H1 (cell line): Measurements from ENCODE around the gene CFAP74. TPM values are rescaled to one million over a fixed set of nuclear protein-coding genes. Genes with fewer than 3 reads are reported as not detected.

ENCODE experiments used
- CTCF ChIA-PET: fragments of 300-600 bp; sonication (Branson Sonifier 250); formaldehyde crosslinking; loops from one replicate; lab custom pipeline; 2021; ENCODE audit not compliant: partially characterized antibody; lab: Charles Lee
- POLR2A ChIA-PET: fragments of 300-600 bp; sonication (Branson Sonifier 250); formaldehyde crosslinking; loops from one replicate; lab custom pipeline; 2021; ENCODE audit warnings: inconsistent platforms; ENCODE audit not compliant: partially characterized antibody; lab: Charles Lee
- DNase-seq, 2 experiments: peaks; one replicate each; pipeline versions ENCODE4 v3.0.0 to v3.0.0-alpha.2; 2010 to 2022; ENCODE audit warnings: low spot score in 2 of 2, low read depth in 1 of 2, mixed read lengths in 1 of 2
- FAIRE-seq: peaks from 2 replicates; lab custom pipeline; 2011; peaks lifted over from hg19 to GRCh38; lab: Jason Lieb, UNC
- H2AFZ ChIP-seq: 2 replicates; pipeline ENCODE4 v1.8.1; 2012; ENCODE audit warnings: low read length, inconsistent platforms
- H2AK5ac ChIP-seq: 2 replicates; pipeline ENCODE4 v1.6.1; 2013; ENCODE audit warnings: low read depth, low read length
- H2BK120ac ChIP-seq: replicated peaks from 2 replicates; pipeline ENCODE3; 2013; ENCODE audit warnings: low read depth, low read length, inconsistent platforms
- H2BK12ac ChIP-seq: 2 replicates; pipeline ENCODE4 v1.6.1; 2013; ENCODE audit warnings: low read depth, low read length
- H2BK15ac ChIP-seq: 2 replicates; pipeline ENCODE4 v1.6.1; 2013; ENCODE audit warnings: low read length
- H2BK20ac ChIP-seq: 2 replicates; pipeline ENCODE4 v1.6.1; 2013; ENCODE audit warnings: low read length
- H2BK5ac ChIP-seq: 2 replicates; pipeline ENCODE4 v1.6.1; 2013; ENCODE audit warnings: low read depth, low read length
- H3K14ac ChIP-seq: 2 replicates; pipeline ENCODE4 v1.6.1; 2013; ENCODE audit warnings: inconsistent platforms; ENCODE audit not compliant: insufficient read length
- H3K18ac ChIP-seq: 2 replicates; pipeline ENCODE4 v1.6.1; 2013; ENCODE audit warnings: low read length; ENCODE audit errors: extremely low read depth
- H3K23ac ChIP-seq: 2 replicates; pipeline ENCODE4 v1.6.1; 2013; ENCODE audit warnings: inconsistent platforms; ENCODE audit not compliant: insufficient read length
- H3K23me2 ChIP-seq: 2 replicates; pipeline ENCODE4 v1.6.1; 2013; ENCODE audit warnings: low read depth, low read length
- H3K27ac ChIP-seq: 2 replicates; pipeline ENCODE4 v1.6.1; 2011; ENCODE audit warnings: low read depth, low read length, inconsistent platforms
- H3K27me3 ChIP-seq, 4 experiments: replicated peaks in 1 of 4; 1 replicate in 1 of 4; 2 replicates in 3 of 4; pipeline versions ENCODE4 v1.6.1 to v1.8.1; 2011 to 2013; ENCODE audit warnings: low read length in 3 of 4, mild to moderate bottlenecking in 3 of 4, inconsistent platforms in 2 of 4, mixed read lengths in 2 of 4, moderate library complexity in 1 of 4; ENCODE audit not compliant: control insufficient read depth in 3 of 4, insufficient read depth in 3 of 4; ENCODE audit errors: extremely low read depth in 1 of 4
- H3K36me3 ChIP-seq, 4 experiments: 2 replicates each; pipeline versions ENCODE4 v1.6.1 to v1.8.1; 2011 to 2013; ENCODE audit warnings: mild to moderate bottlenecking in 4 of 4, low read length in 3 of 4, moderate library complexity in 2 of 4, control low read depth in 1 of 4, inconsistent platforms in 1 of 4; ENCODE audit not compliant: insufficient read depth in 4 of 4, control insufficient read depth in 2 of 4
- H3K4ac ChIP-seq: replicated peaks from 2 replicates; pipeline ENCODE3; 2013; ENCODE audit warnings: low read length, low read depth, mixed read lengths, inconsistent platforms; ENCODE audit not compliant: insufficient read length
- H3K4me1 ChIP-seq, 4 experiments: replicated peaks in 1 of 4; 1 replicate in 1 of 4; 2 replicates in 3 of 4; pipeline versions ENCODE4 v1.6.1 to v1.8.1; 2011 to 2013; ENCODE audit warnings: low read length in 3 of 4, inconsistent platforms in 2 of 4, mixed read lengths in 1 of 4; ENCODE audit not compliant: insufficient read depth in 4 of 4, control insufficient read depth in 3 of 4
- H3K4me2 ChIP-seq, 2 experiments: 2 replicates each; pipeline versions ENCODE4 v1.6.1 to v1.8.1; 2011 to 2013; ENCODE audit warnings: low read depth in 2 of 2, low read length in 2 of 2, control low read depth in 1 of 2, inconsistent platforms in 1 of 2, mild to moderate bottlenecking in 1 of 2; ENCODE audit not compliant: insufficient read depth in 1 of 2
- H3K4me3 ChIP-seq, 4 experiments: fragments of 200-600, 300-600 bp in 1 of 4; sonication (generic), shearing (Covaris generic), sonication (Bioruptor Twin) in 1 of 4; 2 replicates each; pipeline versions ENCODE4 v1.5.1 to v1.8.1; 2011 to 2016; ENCODE audit warnings: low read length in 4 of 4, low read depth in 3 of 4, control low read depth in 2 of 4, inconsistent platforms in 2 of 4, mild to moderate bottlenecking in 2 of 4, mixed read lengths in 1 of 4, moderate library complexity in 1 of 4; ENCODE audit not compliant: insufficient read depth in 2 of 4; ENCODE audit errors: extremely low read depth in 1 of 4
- H3K56ac ChIP-seq: replicated peaks from 2 replicates; pipeline ENCODE3; 2013; ENCODE audit warnings: low read depth, mild to moderate bottlenecking, mixed read lengths, low read length, inconsistent platforms; ENCODE audit not compliant: insufficient read length
- H3K79me1 ChIP-seq: 2 replicates; pipeline ENCODE4 v1.6.1; 2013; ENCODE audit warnings: low read depth, low read length, control low read depth
- H3K79me2 ChIP-seq, 2 experiments: 2 replicates each; pipeline versions ENCODE4 v1.6.1 to v1.8.1; 2012 to 2013; ENCODE audit warnings: low read length in 2 of 2, mild to moderate bottlenecking in 2 of 2, inconsistent platforms in 1 of 2; ENCODE audit not compliant: insufficient read depth in 2 of 2, control insufficient read depth in 1 of 2
- H3K9ac ChIP-seq, 4 experiments: replicated peaks in 1 of 4; 1 replicate in 1 of 4; 2 replicates in 3 of 4; pipeline versions ENCODE4 v1.6.1 to v1.8.1; 2011 to 2013; ENCODE audit warnings: low read depth in 3 of 4, low read length in 3 of 4, control low read depth in 2 of 4, mild to moderate bottlenecking in 2 of 4, moderate library complexity in 2 of 4, inconsistent platforms in 1 of 4; ENCODE audit errors: extremely low read depth in 1 of 4
- H3K9me3 ChIP-seq, 2 experiments: 2 replicates each; pipeline versions ENCODE4 v1.6.1 to v1.8.1; 2012 to 2013; ENCODE audit warnings: mild to moderate bottlenecking in 2 of 2, moderate library complexity in 2 of 2, control low read depth in 1 of 2, inconsistent platforms in 1 of 2, low read depth in 1 of 2, low read length in 1 of 2, mixed read lengths in 1 of 2; ENCODE audit not compliant: insufficient read depth in 2 of 2
- H4K20me1 ChIP-seq, 2 experiments: replicated peaks in 1 of 2; 2 replicates each; pipeline versions ENCODE3 to v1.8.1; 2011 to 2013; ENCODE audit warnings: inconsistent platforms in 2 of 2, low read length in 2 of 2, mild to moderate bottlenecking in 1 of 2; ENCODE audit not compliant: insufficient read depth in 2 of 2, control insufficient read depth in 1 of 2
- H4K5ac ChIP-seq: 2 replicates; pipeline ENCODE4 v1.6.1; 2013; ENCODE audit warnings: low read length, low read depth, mixed read lengths, inconsistent platforms; ENCODE audit not compliant: insufficient read length
- H4K8ac ChIP-seq: 2 replicates; pipeline ENCODE4 v1.8.0; 2013; ENCODE audit warnings: mild to moderate bottlenecking, moderate library complexity, low read length, inconsistent platforms; ENCODE audit not compliant: insufficient read depth; ENCODE audit errors: extremely low read depth
- H4K91ac ChIP-seq: replicated peaks from 2 replicates; pipeline ENCODE3; 2013; ENCODE audit warnings: low read length, mixed read lengths, inconsistent platforms; ENCODE audit not compliant: insufficient read length
- ASH2L ChIP-seq: fragments of 200-600, 300-600 bp; sonication (generic); IDR thresholded peaks from one replicate; pipeline ENCODE4 v1.7.1; 2017; ENCODE audit warnings: low read length
- GTF2F1 ChIP-seq: IDR thresholded peaks from 2 replicates; pipeline ENCODE4 v1.6.1; 2012; ENCODE audit warnings: low read depth, low read length, improper control_type of control experiment, borderline replicate concordance
- HDAC2 ChIP-seq, 2 experiments: fragments of 300-600 bp in 1 of 2; sonication (generic) in 1 of 2; IDR thresholded peaks; 2 replicates each; pipeline ENCODE4 v1.6.1; 2011 to 2012; ENCODE audit warnings: low read depth in 2 of 2, low read length in 2 of 2, mild to moderate bottlenecking in 2 of 2, moderate library complexity in 2 of 2, borderline replicate concordance in 1 of 2, inconsistent platforms in 1 of 2
- RBBP5 ChIP-seq: IDR thresholded peaks from 2 replicates; pipeline ENCODE4 v1.7.1; 2012; ENCODE audit warnings: low read depth, mild to moderate bottlenecking, inconsistent platforms, low read length, moderate library complexity, borderline replicate concordance
- SP1 ChIP-seq: IDR thresholded peaks from 2 replicates; pipeline ENCODE4 v1.6.1; 2011; ENCODE audit warnings: low read depth, low read length
- SRF ChIP-seq: IDR thresholded peaks from 2 replicates; pipeline ENCODE4 v1.6.1; 2011; ENCODE audit warnings: mild to moderate bottlenecking, low read depth, low read length, moderate library complexity
- TCF12 ChIP-seq: IDR thresholded peaks from 2 replicates; pipeline ENCODE4 v1.6.1; 2011; ENCODE audit warnings: low read depth, mild to moderate bottlenecking, low read length
- YY1 ChIP-seq: IDR thresholded peaks from 2 replicates; pipeline ENCODE4 v1.6.1; 2011; ENCODE audit warnings: low read depth, mild to moderate bottlenecking, low read length
- WGBS, 2 experiments: shearing (Covaris generic) in 1 of 2; methylation state at CpG; one replicate each; pipeline versions ENCODE4 v1.1.6 to v1.1.7; 2013 to 2015; ENCODE audit warnings: low lambda C conversion rate in 2 of 2, mixed read lengths in 2 of 2, inconsistent platforms in 1 of 2, low coverage in 1 of 2, missing lambda C conversion rate in 1 of 2; ENCODE audit not compliant: insufficient replicate concordance in 2 of 2, insufficient coverage in 1 of 2, insufficient read length in 1 of 2; ENCODE audit errors: extremely low coverage in 1 of 2, missing lambda C conversion rate in 1 of 2; 5-methylcytosine and 5-hydroxymethylcytosine counted together
- polyA plus RNA-seq, 7 experiments: library from polyadenylated mRNA; depleted of rRNA in 3 of 7; stranded (reverse) in 5 of 7; unstranded in 2 of 7; fragments of >200 nt in 5 of 7; fragments of 200-250 nt in 2 of 7; gene quantifications; 1 replicate in 5 of 7; 2 replicates in 1 of 7; 4 replicates in 1 of 7; pipeline versions ENCODE4 v1.2.1 to v1.2.3, GENCODE V29; 2011 to 2013; ENCODE audit warnings: missing spikeins in 2 of 7, mixed read lengths in 2 of 7
- total RNA-seq: library from RNA; stranded (reverse); fragmentation: NEBNext Ultra II Directional; extraction: Animal tissue kit (Norgen Biotek cat#: 25700); gene quantifications from 2 replicates; pipeline ENCODE4 v1.2.1, GENCODE V29; 2021

Gene CFAP74
- total and polyA plus RNA-seq, 2 of the 8 experiments (the other 6 are each of a cell fraction or from before 2014, with no cell fraction given): 0.09 to 0.20 TPM

DNA sequence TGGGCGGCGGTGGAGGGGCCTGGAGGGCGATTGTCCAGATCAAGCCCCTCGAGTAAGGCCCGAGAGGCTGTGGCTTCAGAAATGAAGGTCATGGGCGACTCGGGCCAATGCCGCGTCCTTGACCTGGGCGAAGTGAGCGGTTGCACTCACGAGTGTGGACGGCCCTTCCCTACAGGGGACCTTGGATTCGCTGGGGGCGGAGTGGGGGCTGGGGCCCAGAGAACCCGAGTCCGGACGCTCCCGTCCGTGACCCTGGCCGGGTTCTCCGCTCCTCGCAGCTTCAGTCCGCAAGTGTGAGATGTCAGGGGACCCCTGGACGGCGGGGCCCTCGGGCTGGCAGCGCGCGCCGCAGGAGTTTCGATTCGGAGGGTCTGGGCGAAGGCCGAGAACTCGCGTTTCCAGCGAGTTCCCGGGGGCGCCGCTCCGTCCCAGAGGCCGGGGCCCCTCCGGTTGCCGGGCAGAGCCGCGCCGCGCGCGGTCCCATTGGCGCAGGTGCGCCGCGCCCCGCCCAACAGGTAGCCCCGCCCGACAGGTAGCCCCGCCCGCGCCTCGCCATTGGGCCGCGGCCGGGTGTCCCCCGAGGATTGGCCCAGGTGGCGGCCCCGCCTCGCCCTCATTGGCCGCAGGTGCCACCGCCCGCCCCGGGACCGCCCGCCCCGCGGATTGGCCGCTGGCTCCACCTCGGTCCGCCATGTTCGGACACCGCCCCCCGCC, 46.3 kb upstream of the CFAP74 start, which contains the start of gene PRKCZ:
TSS of gene PRKCZ (plus strand) at position 694 of the 714 bp plus-strand sequence. CDS start 220 bp downstream, outside the sequence.
- Histone ChIP-seq H2BK15ac (peak within 1 kb of the TSS; percentile 95; the same call in 1 of the 2 replicates), H2BK12ac (peak within 1 kb of the TSS; percentile 95), H3K27ac (peak within 1 kb of the TSS; percentile 76), H3K9me3 (no peaks in the 10 kb centered on the region), H2AK5ac (no peak within 1 kb of the TSS), H4K20me1 (peaks cover 10 to 11% of the 10 kb centered on the region in 2 experiments), H3K4ac (peak within 1 kb of the TSS; percentile 94), H3K56ac (peak within 1 kb of the TSS; percentile 93), H4K5ac (peak within 1 kb of the TSS; percentile 81), H3K79me2 (peaks cover 0 to 23% of the 10 kb centered on the region in 2 experiments; a peak in 2 of 4 replicates), H3K18ac (peak within 1 kb of the TSS; percentile 83; the same call in 1 of the 2 replicates), H3K79me1 (peaks cover 9% of the 10 kb centered on the region), H3K23ac (no peak within 1 kb of the TSS), H3K27me3 (peaks cover 0 to 3% (median 0%) of the 10 kb centered on the region in 4 experiments; a peak in 2 of 7 replicates), H3K4me2 (peak within 1 kb of the TSS; percentile 68 to 90), H3K4me1 (peaks cover 0 to 28% (median 20%) of the 10 kb centered on the region in 4 experiments; a peak in 6 of 7 replicates), H3K23me2 (peaks cover 8% of the 10 kb centered on the region), H4K8ac (peak within 1 kb of the TSS; percentile 95; the same call in 1 of the 2 replicates), H2BK5ac (peak within 1 kb of the TSS; percentile 86), H3K9ac (peak within 1 kb of the TSS; percentile 72 to 80 (median 78); a peak in 6 of 7 replicates), H4K91ac (peak within 1 kb of the TSS; percentile 97), H3K14ac (no peak within 1 kb of the TSS), H2BK120ac (peak within 1 kb of the TSS; percentile 64), H2BK20ac (0 out of 2 replicates have a peak within 1 kb of the TSS, but pooled peaks have one; percentile 3), H3K4me3 (peak within 1 kb of the TSS; percentile 79 to 83 (median 80)), H3K36me3 (no peaks in the 10 kb centered on the region), H2AFZ (0 out of 2 replicates have a peak within 1 kb of the TSS, but pooled peaks have one; percentile 25)
- CTCF ChIA-PET: interaction anchor here (0.8 to 2.5 kb wide), 14 partner anchors 10 to 151 kb away, joined by 3 to 15 read pairs (median 4); no protein-coding TSS in a partner anchor
- FAIRE-seq (no peak), DNase-seq (peak; percentile 71 to 97)
- 2% methylated on average over 41 of the region's 83 CpGs; no CpG with 5 or more reads in 1 of the 2 experiments for WGBS, 2 experiments
- POLR2A ChIA-PET: interaction anchor here (0.7 to 1.8 kb wide), 6 partner anchors 8 to 325 kb away, joined by 3 to 6 read pairs (median 4); partner anchors contain the start of gene CDK11A
- peak; percentile 50; the same call in 1 of the 2 replicates for TF ChIP-seq RBBP5
- TF ChIP-seq SRF: no peak
- 0 out of 2 replicates have a peak, but pooled peaks have one; percentile 1 for TF ChIP-seq TCF12
- 0 out of 4 replicates have a peak, but pooled peaks of 1 of the 2 experiments have one; percentile 5 for TF ChIP-seq HDAC2 (IDR thresholded peaks at IDR 0.05; ENCODE audit: borderline replicate concordance in 1 of 2, low read depth in 2 of 2, low read length in 2 of 2)
- peak; percentile 27 for TF ChIP-seq ASH2L
- peak; percentile 11; the same call in 1 of the 2 replicates for TF ChIP-seq YY1
- TF ChIP-seq SP1: peak; percentile 85; the same call in 1 of the 2 replicates
- TF ChIP-seq GTF2F1: no peak
